ENCODE results near the gene SELENOO. TPM values are rescaled to one million over a fixed set of nuclear protein-coding genes. Genes with fewer than 3 reads are reported as not detected.

SELENOO gene
- total and polyA plus RNA-seq, 2 of the 13 experiments (the other 11 are each of a cell fraction or from before 2014, with no cell fraction given) = 14.4 to 19.0 TPM

DNA sequence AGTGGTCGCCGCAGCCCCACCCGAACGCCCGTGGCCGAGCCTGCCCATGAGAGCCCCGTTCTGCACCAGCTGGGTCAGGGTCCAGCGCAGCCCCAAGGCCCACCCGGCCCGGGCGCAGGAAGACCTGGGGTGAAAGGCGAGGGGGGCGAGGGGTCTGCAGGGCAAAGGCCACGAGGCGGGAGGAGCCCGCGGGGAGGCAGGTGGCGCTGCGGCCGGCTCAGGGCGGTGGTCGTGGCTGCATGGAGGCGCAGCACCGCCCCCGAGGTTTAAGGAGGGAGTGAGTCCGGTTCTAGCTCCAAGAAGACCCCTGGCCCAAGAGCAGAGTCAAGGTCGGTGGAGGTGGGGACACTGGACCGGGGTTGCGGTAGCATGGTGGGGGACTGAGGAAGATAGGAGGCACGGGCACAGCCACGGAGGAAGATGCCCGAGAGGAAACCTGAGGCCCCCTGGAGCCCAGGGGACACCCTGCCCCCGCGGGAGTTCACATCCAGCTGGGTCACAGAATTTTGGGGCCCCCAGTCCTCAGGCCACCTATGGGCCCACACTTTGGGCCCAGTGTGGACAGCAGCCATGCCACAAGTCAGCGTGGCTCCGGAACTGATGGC is 50.8 kb downstream of the SELENOO start (continued):
- TF ChIP-seq, protein P1, sequence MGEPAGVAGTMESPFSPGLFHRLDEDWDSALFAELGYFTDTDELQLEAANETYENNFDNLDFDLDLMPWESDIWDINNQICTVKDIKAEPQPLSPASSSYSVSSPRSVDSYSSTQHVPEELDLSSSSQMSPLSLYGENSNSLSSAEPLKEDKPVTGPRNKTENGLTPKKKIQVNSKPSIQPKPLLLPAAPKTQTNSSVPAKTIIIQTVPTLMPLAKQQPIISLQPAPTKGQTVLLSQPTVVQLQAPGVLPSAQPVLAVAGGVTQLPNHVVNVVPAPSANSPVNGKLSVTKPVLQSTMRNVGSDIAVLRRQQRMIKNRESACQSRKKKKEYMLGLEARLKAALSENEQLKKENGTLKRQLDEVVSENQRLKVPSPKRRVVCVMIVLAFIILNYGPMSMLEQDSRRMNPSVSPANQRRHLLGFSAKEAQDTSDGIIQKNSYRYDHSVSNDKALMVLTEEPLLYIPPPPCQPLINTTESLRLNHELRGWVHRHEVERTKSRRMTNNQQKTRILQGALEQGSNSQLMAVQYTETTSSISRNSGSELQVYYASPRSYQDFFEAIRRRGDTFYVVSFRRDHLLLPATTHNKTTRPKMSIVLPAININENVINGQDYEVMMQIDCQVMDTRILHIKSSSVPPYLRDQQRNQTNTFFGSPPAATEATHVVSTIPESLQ (CRISPR knock-in tag; conservative IDR thresholded peaks at IDR 0.05) = no peak
- no peak for TF ChIP-seq POLR2G (IDR thresholded peaks at IDR 0.05; ENCODE audit: low read depth, low read length)
- no peak for TF ChIP-seq ZNF484 (CRISPR knock-in tag; IDR thresholded peaks at IDR 0.05; ENCODE audit: borderline replicate concordance, low read depth)
- no peak for TF ChIP-seq WIZ (CRISPR knock-in tag; IDR thresholded peaks at IDR 0.05)
- TF ChIP-seq, protein P2, sequence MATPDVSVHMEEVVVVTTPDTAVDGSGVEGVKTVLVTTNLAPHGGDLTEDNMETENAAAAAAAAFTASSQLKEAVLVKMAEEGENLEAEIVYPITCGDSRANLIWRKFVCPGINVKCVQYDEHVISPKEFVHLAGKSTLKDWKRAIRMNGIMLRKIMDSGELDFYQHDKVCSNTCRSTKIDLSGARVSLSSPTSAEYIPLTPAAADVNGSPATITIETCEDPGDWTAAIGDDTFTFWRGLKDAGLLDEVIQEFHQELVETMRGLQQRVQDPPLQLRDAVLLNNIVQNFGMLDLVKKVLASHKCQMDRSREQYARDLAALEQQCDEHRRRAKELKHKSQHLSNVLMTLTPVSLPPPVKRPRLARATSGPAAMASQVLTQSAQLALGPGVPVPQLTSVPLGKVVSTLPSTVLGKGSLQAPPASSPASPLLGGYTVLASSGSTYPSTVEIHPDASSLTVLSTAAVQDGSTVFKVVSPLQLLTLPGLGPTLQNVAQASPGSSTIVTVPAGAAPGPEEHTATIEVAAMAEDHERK (CRISPR knock-in tag; IDR thresholded peaks at IDR 0.05; ENCODE audit: low read depth) = no peak
- peak; percentile 98 for TF ChIP-seq ZBTB7A (CRISPR knock-in tag; IDR thresholded peaks at IDR 0.05)
- no peak for TF ChIP-seq ZNF530 (CRISPR knock-in tag; IDR thresholded peaks at IDR 0.05; ENCODE audit: low read depth)
- TF ChIP-seq CENPT (CRISPR knock-in tag; IDR thresholded peaks at IDR 0.05; ENCODE audit: low read depth) = no peak; the same call in 1 of the 2 replicates
- TF ChIP-seq HDAC1 (CRISPR knock-in tag; IDR thresholded peaks at IDR 0.05) = peak; percentile 4; the same call in 1 of the 2 replicates
- TF ChIP-seq MEIS1 (CRISPR knock-in tag; IDR thresholded peaks at IDR 0.05; ENCODE audit: borderline replicate concordance) = 0 out of 2 replicates have a peak, but pooled peaks have one; percentile 3
- TF ChIP-seq RFX3 (CRISPR knock-in tag; IDR thresholded peaks at IDR 0.05) = no peak
- no peak for TF ChIP-seq ZNF577 (CRISPR knock-in tag; IDR thresholded peaks at IDR 0.05; ENCODE audit: borderline replicate concordance, low read depth)
- TF ChIP-seq, protein P3, sequence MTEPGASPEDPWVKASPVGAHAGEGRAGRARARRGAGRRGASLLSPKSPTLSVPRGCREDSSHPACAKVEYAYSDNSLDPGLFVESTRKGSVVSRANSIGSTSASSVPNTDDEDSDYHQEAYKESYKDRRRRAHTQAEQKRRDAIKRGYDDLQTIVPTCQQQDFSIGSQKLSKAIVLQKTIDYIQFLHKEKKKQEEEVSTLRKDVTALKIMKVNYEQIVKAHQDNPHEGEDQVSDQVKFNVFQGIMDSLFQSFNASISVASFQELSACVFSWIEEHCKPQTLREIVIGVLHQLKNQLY (CRISPR knock-in tag; IDR thresholded peaks at IDR 0.05) = no peak
- TF ChIP-seq SP5 (CRISPR knock-in tag; IDR thresholded peaks at IDR 0.05; ENCODE audit: borderline replicate concordance, low read depth) = 0 out of 2 replicates have a peak, but pooled peaks have one; percentile 2
- TF ChIP-seq ZNF616 (CRISPR knock-in tag; IDR thresholded peaks at IDR 0.05; ENCODE audit: low read depth) = no peak
- TF ChIP-seq, protein P4, sequence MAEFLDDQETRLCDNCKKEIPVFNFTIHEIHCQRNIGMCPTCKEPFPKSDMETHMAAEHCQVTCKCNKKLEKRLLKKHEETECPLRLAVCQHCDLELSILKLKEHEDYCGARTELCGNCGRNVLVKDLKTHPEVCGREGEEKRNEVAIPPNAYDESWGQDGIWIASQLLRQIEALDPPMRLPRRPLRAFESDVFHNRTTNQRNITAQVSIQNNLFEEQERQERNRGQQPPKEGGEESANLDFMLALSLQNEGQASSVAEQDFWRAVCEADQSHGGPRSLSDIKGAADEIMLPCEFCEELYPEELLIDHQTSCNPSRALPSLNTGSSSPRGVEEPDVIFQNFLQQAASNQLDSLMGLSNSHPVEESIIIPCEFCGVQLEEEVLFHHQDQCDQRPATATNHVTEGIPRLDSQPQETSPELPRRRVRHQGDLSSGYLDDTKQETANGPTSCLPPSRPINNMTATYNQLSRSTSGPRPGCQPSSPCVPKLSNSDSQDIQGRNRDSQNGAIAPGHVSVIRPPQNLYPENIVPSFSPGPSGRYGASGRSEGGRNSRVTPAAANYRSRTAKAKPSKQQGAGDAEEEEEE (CRISPR knock-in tag; IDR thresholded peaks at IDR 0.05; ENCODE audit: borderline replicate concordance) = no peak
- no peak for TF ChIP-seq ZNF556 (CRISPR knock-in tag; IDR thresholded peaks at IDR 0.05; ENCODE audit: borderline replicate concordance)
- no peak for TF ChIP-seq RELA (CRISPR knock-in tag; IDR thresholded peaks at IDR 0.05)
- no peak for TF ChIP-seq RARG (CRISPR knock-in tag; IDR thresholded peaks at IDR 0.05; ENCODE audit: low read depth)
- TF ChIP-seq, protein P5, sequence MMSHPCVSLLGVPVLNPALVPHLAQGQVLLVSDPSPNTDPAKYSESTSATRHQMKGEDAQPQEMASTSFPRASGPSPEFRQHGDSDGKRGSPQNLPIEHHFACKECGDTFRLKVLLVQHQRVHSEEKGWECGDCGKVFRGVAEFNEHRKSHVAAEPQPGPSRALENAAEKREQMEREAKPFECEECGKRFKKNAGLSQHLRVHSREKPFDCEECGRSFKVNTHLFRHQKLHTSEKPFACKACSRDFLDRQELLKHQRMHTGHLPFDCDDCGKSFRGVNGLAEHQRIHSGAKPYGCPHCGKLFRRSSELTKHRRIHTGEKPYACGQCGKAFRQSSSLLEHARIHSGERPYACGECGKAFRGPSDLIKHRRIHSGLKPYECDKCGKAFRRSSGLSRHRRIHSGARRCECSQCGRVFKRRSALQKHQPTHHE (CRISPR knock-in tag; IDR thresholded peaks at IDR 0.05; ENCODE audit: borderline replicate concordance) = no peak
- peak; percentile 19 for TF ChIP-seq TAF15 (IDR thresholded peaks at IDR 0.05; ENCODE audit: low read depth, low read length, poor library complexity, severe bottlenecking)
- TF ChIP-seq SMARCE1 (IDR thresholded peaks at IDR 0.05; ENCODE audit: borderline replicate concordance) = no peak
- no peak for TF ChIP-seq DR1 (CRISPR knock-in tag; IDR thresholded peaks at IDR 0.05)
- TF ChIP-seq RAD21 (CRISPR knock-in tag; IDR thresholded peaks at IDR 0.05) = no peak

Measured in HepG2 (cell line).